Esophagus squamous epithelium (tissue), 5 donors: ENCODE results near the gene AOPEP. TPM values are rescaled to one million over a fixed set of nuclear protein-coding genes. Genes with fewer than 3 reads are reported as not detected.

ENCODE experiments used
- DNase-seq: peaks from one replicate; lab custom pipeline; 2025; lab: John Stamatoyannopoulos, UW
- H3K27ac ChIP-seq, 4 donors: fragments of 200-600 bp; sonication (generic); one replicate each; pipeline ENCODE4 v1.5.1; 2016 to 2019; ENCODE audit warnings: mild to moderate bottlenecking in 1 of 4
- H3K27me3 ChIP-seq, 4 donors: fragments of 200-600 bp; sonication (generic); 1 replicate in 3 of 4; 2 replicates in 1 of 4; pipeline versions ENCODE4 v1.5.1 to v1.6.0; 2017 to 2021; ENCODE audit warnings: antibody characterized with exemption in 1 of 4
- H3K36me3 ChIP-seq, 3 donors: fragments of 200-600 bp; sonication (generic); one replicate each; pipeline ENCODE4 v1.5.1; 2016 to 2019
- H3K4me1 ChIP-seq, 3 donors: fragments of 200-600 bp; sonication (generic); one replicate each; pipeline ENCODE4 v1.5.1; 2017 to 2019
- H3K4me3 ChIP-seq, 4 donors: fragments of 200-600 bp; sonication (generic); 1 replicate in 3 of 4; 2 replicates in 1 of 4; pipeline ENCODE4 v1.5.1; 2016 to 2019; ENCODE audit warnings: mild to moderate bottlenecking in 2 of 4, moderate library complexity in 1 of 4
- H3K9me3 ChIP-seq, 3 donors: fragments of 200-600 bp; sonication (generic); one replicate each; pipeline ENCODE4 v1.5.1; 2016 to 2019
- POLR2A ChIP-seq, 4 donors: fragments of 450-650 bp; IDR thresholded peaks; one replicate each; pipeline ENCODE4 v1.6.1; 2017; ENCODE audit warnings: antibody characterized with exemption in 4 of 4, mild to moderate bottlenecking in 4 of 4, moderate library complexity in 3 of 4
- WGBS, 2 donors: methylation state at CpG; one replicate each; pipeline ENCODE4 v1.1.5; 2018; 5-methylcytosine and 5-hydroxymethylcytosine counted together
- intact Hi-C: fragments of 100-400 bp; cut with DNase I; formaldehyde crosslinking; loops from one replicate; pipeline ENCODE4 v1.15.0; 2022
- total RNA-seq, 4 donors: library from RNA; depleted of rRNA; stranded (reverse); fragments of >200 nt; gene quantifications; one replicate each; pipeline ENCODE4 v1.1.0, GENCODE V29; 2016
- TF ChIP-seq, protein P1 (sequence below), 6 experiments: fragments of 450-650 bp in 4 of 6; fragments of 200-600 bp in 2 of 6; sonication (generic) in 2 of 6; IDR thresholded peaks; one replicate each; pipeline ENCODE4 v1.5.1; 2016 to 2019; ENCODE audit warnings: antibody characterized with exemption in 6 of 6, mild to moderate bottlenecking in 4 of 6, moderate library complexity in 4 of 6
- donor health status: DM: yes; HTN: yes; CAD: no.

The AOPEP gene
- total RNA-seq, 4 donors from 2014 or later, result 101 to 300 (median 115) TPM

GRCh38 chr9:95081998-95082397, 355.5 kb downstream of the AOPEP start:
- Histone ChIP-seq H3K27ac (peak overlapping the region; percentile 87 to 97 (median 89)), H3K9me3 (no peaks in the 10 kb centered on the region), H3K4me1 (peaks cover 52 to 100% (median 91%) of the 10 kb centered on the region in 3 donors), H3K27me3 (no peaks in the 10 kb centered on the region), H3K36me3 (peaks cover 12 to 95% (median 17%) of the 10 kb centered on the region in 3 donors), H3K4me3 (no peak overlapping the region)
- DNase-seq, result no peak
- intact Hi-C loops, result no loop called here
- WGBS, 2 donors, result 45 to 53% methylated on average over 11 to 14 of the region's 19 CpGs
- no peak for TF ChIP-seq POLR2A (IDR thresholded peaks at IDR 0.05)
- TF ChIP-seq, protein P1, sequence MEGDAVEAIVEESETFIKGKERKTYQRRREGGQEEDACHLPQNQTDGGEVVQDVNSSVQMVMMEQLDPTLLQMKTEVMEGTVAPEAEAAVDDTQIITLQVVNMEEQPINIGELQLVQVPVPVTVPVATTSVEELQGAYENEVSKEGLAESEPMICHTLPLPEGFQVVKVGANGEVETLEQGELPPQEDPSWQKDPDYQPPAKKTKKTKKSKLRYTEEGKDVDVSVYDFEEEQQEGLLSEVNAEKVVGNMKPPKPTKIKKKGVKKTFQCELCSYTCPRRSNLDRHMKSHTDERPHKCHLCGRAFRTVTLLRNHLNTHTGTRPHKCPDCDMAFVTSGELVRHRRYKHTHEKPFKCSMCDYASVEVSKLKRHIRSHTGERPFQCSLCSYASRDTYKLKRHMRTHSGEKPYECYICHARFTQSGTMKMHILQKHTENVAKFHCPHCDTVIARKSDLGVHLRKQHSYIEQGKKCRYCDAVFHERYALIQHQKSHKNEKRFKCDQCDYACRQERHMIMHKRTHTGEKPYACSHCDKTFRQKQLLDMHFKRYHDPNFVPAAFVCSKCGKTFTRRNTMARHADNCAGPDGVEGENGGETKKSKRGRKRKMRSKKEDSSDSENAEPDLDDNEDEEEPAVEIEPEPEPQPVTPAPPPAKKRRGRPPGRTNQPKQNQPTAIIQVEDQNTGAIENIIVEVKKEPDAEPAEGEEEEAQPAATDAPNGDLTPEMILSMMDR (IDR thresholded peaks at IDR 0.05), result no peak

- Histone ChIP-seq H3K36me3 (peaks cover 12 to 94% (median 17%) of the 10 kb centered on the region in 3 donors), H3K4me3 (no peak overlapping the region), H3K27me3 (no peaks in the 10 kb centered on the region), H3K4me1 (peaks cover 47 to 100% (median 88%) of the 10 kb centered on the region in 3 donors), H3K27ac (peak overlapping the region; percentile 87 to 97 (median 89)), H3K9me3 (no peaks in the 10 kb centered on the region)
- TF ChIP-seq, protein P1 (IDR thresholded peaks at IDR 0.05), result no peak
- TF ChIP-seq POLR2A (IDR thresholded peaks at IDR 0.05), result no peak
- WGBS, 2 donors, result 42 to 63% methylated on average over 11 to 16 of the region's 18 CpGs
- intact Hi-C loops, result no loop called here
- no peak for DNase-seq
These were observed 356.0 kb downstream of the AOPEP start for GRCh38 chr9:95082401-95083084.

GRCh38 chr9:95083086-95083768, 356.7 kb downstream of the AOPEP start:
- WGBS, 2 donors, result 47 to 64% methylated on average over 6 to 16 of the region's 39 CpGs
- H3K27ac ChIP-seq, result peak overlapping the region; percentile 87 to 97 (median 89)
- TF ChIP-seq, protein P1 (IDR thresholded peaks at IDR 0.05), result no peak
- no peak for TF ChIP-seq POLR2A (IDR thresholded peaks at IDR 0.05)
- peaks cover 12 to 94% (median 17%) of the 10 kb centered on the region in 3 donors for H3K36me3 ChIP-seq
- no peaks in the 10 kb centered on the region for H3K9me3 ChIP-seq
- H3K27me3 ChIP-seq, result no peaks in the 10 kb centered on the region
- peaks cover 44 to 100% (median 88%) of the 10 kb centered on the region in 3 donors for H3K4me1 ChIP-seq
- no peak for DNase-seq
- intact Hi-C loops, result no loop called here
- H3K4me3 ChIP-seq, result no peak overlapping the region

DNA sequence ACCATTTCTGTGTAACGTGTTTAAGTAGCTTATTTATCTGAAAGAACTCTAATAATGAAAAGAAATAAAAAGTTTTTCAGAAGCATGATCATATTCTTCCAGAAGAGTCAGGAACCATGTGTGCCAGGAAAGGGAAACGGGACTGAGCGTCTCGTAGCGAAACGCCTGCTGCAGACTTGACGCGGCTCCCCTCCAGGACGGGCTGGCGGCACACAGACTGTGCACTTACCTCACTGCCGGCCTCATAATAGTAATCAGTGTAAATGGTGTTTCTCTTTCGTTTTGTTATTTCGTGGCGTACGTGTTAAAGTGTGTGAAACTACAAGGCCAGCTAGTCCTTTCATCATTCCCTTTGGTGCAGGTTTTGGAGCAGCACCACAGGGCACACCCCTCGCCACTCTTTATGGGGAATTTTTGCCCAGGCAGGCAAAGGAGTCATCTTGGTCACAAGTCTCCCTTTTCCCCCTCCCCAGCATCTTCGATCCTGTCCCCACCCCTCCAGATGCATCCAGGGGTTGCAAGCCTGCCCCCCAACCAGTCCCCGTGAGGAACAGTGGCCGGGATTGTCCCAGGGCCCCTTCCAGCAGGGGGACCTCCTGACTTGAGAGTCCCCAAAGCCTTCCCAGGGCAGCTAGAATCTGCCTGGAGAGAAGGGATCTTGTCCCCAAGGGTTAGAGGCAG, 357.9 kb downstream of the AOPEP start:
- 22 to 53% methylated on average over 17 to 19 of the region's 19 CpGs for WGBS, 2 donors
- peaks cover 47 to 100% (median 88%) of the 10 kb centered on the region in 3 donors for H3K4me1 ChIP-seq
- H3K4me3 ChIP-seq, result peak overlapping the region in 3 of 4 donors; percentile 4 to 7 (median 4)
- H3K36me3 ChIP-seq, result peaks cover 12 to 89% (median 17%) of the 10 kb centered on the region in 3 donors
- intact Hi-C loops, result no loop called here
- peak overlapping the region; percentile 87 to 97 (median 90) for H3K27ac ChIP-seq
- DNase-seq, result no peak
- H3K27me3 ChIP-seq, result no peaks in the 10 kb centered on the region
- TF ChIP-seq, protein P1 (IDR thresholded peaks at IDR 0.05), result no peak
- TF ChIP-seq POLR2A (IDR thresholded peaks at IDR 0.05), result no peak
- H3K9me3 ChIP-seq, result no peaks in the 10 kb centered on the region
